ENCODE measurements around the gene CNBD2.
"Not testable (repeated sequence)": the region's sequence is repeated elsewhere in the genome, so short reads cannot be mapped to it uniquely, and the experiment has no call there.

CNBD2 gene

DNA sequence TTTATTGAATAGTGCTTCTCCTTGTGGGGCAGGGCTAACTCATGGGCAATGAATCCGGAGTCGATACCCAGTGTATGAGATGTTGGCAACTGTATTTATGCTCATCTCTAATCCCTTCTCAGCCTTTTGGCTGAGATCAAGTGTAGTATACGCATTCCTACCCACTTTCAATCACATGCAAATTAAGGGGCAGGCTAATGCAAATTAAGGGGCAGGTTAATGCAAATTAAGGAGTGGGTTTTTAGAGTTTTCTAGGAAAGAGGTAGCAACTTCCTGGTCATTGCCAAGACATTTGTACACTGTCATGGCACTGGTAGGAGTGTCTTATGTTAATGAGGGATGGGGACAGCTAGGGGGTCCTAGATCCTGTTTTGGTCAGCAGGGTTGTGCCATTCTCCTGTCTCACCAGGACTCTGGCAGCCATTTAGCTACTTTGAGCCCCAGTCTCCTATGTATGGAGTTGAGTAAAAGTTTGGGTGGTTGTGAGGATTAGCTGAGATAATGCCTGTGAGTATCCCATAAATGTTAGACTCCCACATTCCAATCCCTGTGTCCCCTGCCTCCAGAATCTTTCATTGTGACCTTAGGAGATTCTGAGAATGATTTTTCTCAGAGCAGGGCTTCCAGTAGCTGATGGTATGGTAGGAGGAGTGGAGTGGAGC, at the start of gene CNBD2:
Gene CNBD2 (plus strand): TSS at position 612 of the 662 bp plus-strand sequence. CDS start 173 bp downstream, outside the sequence.
- no peak for ATAC-seq
- no peaks in the 10 kb centered on the region for H3K9me3 Mint-ChIP-seq
- H3K36me3 Mint-ChIP-seq = no peaks in the 10 kb centered on the region
- no peaks in the 10 kb centered on the region for H3K4me1 Mint-ChIP-seq
- H3K4me3 Mint-ChIP-seq = no peak within 1 kb of the TSS
- no peak within 1 kb of the TSS for H3K27ac Mint-ChIP-seq
- H3K27me3 Mint-ChIP-seq = no peaks in the 10 kb centered on the region

GRCh38 chr20:35920523-35920922, 47.9 kb upstream of the CNBD2 start:
- Mint-ChIP-seq H3K27me3 (no peaks in the 10 kb centered on the region), H3K9me3 (no peaks in the 10 kb centered on the region), H3K36me3 (peaks cover 47% of the 10 kb centered on the region), H3K27ac (no peak overlapping the region), H3K4me1 (no peaks in the 10 kb centered on the region), H3K4me3 (no peak overlapping the region)
- no peak for ATAC-seq

- Mint-ChIP-seq H3K27ac (no peak overlapping the region), H3K36me3 (peaks cover 66% of the 10 kb centered on the region)
These were observed 39.1 kb upstream of the CNBD2 start for GRCh38 chr20:35929301-35929700.

DNA sequence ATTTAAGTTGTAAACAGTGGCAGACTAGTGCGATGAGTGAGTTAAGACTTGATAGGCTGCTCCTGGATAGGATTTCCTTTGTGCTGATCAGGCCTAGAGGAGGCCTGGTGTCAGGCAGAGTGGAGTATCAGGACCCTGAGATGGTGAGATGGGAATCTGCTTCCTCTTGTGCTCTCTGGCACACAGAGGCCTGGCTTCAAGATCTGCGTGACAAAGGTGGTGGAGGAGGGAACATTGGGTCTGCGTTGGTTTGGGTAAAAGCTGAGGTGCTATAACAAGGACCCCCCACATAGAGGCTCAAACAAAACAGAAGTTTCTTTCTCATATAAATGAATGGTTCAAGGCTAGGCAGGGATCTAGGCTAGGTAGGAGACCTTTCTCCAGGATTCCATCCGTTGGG, 34.3 kb upstream of the CNBD2 start:
- H3K4me3 Mint-ChIP-seq = no peak overlapping the region
- no peak for ATAC-seq
- no peaks in the 10 kb centered on the region for H3K9me3 Mint-ChIP-seq
- peak overlapping the region; percentile 36 for H3K27ac Mint-ChIP-seq
- H3K4me1 Mint-ChIP-seq = no peaks in the 10 kb centered on the region
- H3K36me3 Mint-ChIP-seq = peaks cover 71% of the 10 kb centered on the region
- H3K27me3 Mint-ChIP-seq = no peaks in the 10 kb centered on the region

More at GRCh38 chr20:35929301-35929700, 39.1 kb upstream of the CNBD2 start:
- Mint-ChIP-seq H3K9me3 (no peaks in the 10 kb centered on the region), H3K27me3 (no peaks in the 10 kb centered on the region), H3K4me1 (no peaks in the 10 kb centered on the region), H3K4me3 (no peak overlapping the region)
- ATAC-seq = no peak

- H3K27ac Mint-ChIP-seq = no peak overlapping the region
- H3K9me3 Mint-ChIP-seq = no peaks in the 10 kb centered on the region
- no peaks in the 10 kb centered on the region for H3K4me1 Mint-ChIP-seq
- H3K4me3 Mint-ChIP-seq = no peak overlapping the region
- peaks cover 55% of the 10 kb centered on the region for H3K36me3 Mint-ChIP-seq
- ATAC-seq = no peak
- H3K27me3 Mint-ChIP-seq = no peaks in the 10 kb centered on the region
These were observed 29.1 kb upstream of the CNBD2 start for GRCh38 chr20:35939264-35939663.

GRCh38 chr20:35941620-35942019, 26.8 kb upstream of the CNBD2 start:
- H3K9me3 Mint-ChIP-seq = no peaks in the 10 kb centered on the region
- H3K4me3 Mint-ChIP-seq = no peak overlapping the region
- H3K27ac Mint-ChIP-seq = peak overlapping the region; percentile 21
- no peak for ATAC-seq
- peaks cover 55% of the 10 kb centered on the region for H3K36me3 Mint-ChIP-seq
- no peaks in the 10 kb centered on the region for H3K27me3 Mint-ChIP-seq
- no peaks in the 10 kb centered on the region for H3K4me1 Mint-ChIP-seq

DNA sequence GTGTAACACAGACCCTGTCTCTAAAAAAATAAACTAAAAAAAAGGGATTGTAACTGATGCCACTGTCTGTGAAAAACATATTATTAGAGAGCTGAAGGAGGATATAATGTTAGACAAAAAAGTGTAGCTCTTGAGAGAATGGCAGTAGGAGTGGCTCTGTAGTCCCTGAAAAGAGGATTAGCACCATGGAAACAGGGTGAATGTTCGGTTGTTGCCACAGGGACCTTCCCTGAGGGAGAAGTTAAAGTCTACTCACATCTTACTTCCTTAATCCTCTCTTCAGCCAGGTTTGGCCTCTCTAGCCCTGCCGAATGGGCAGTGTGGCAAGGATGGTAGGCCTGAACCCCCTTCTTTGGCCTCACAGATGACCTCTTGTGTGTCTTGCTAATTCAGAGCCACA, 26.1 kb upstream of the CNBD2 start:
- H3K36me3 Mint-ChIP-seq = peaks cover 52% of the 10 kb centered on the region

GRCh38 chr20:35947489-35947888, 20.9 kb upstream of the CNBD2 start:
- Mint-ChIP-seq H3K36me3 (peaks cover 29% of the 10 kb centered on the region), H3K4me3 (no peak overlapping the region), H3K27ac (no peak overlapping the region), H3K9me3 (no peaks in the 10 kb centered on the region), H3K27me3 (no peaks in the 10 kb centered on the region), H3K4me1 (peaks cover 10% of the 10 kb centered on the region)
- no peak for ATAC-seq

More for the DNA sequence above, 26.1 kb upstream of the CNBD2 start:
- Mint-ChIP-seq H3K4me1 (no peaks in the 10 kb centered on the region), H3K27me3 (no peaks in the 10 kb centered on the region), H3K9me3 (no peaks in the 10 kb centered on the region), H3K4me3 (no peak overlapping the region), H3K27ac (peak overlapping the region; percentile 21)
- no peak for ATAC-seq

GRCh38 chr20:35947907-35948306, 20.5 kb upstream of the CNBD2 start:
- Mint-ChIP-seq H3K27me3 (no peaks in the 10 kb centered on the region), H3K9me3 (no peaks in the 10 kb centered on the region), H3K4me3 (no peak overlapping the region), H3K27ac (no peak overlapping the region), H3K4me1 (peaks cover 14% of the 10 kb centered on the region), H3K36me3 (peaks cover 25% of the 10 kb centered on the region)
- ATAC-seq = no peak

GRCh38 chr20:35950093-35950492, 18.3 kb upstream of the CNBD2 start:
- H3K9me3 Mint-ChIP-seq = no peaks in the 10 kb centered on the region
- H3K27ac Mint-ChIP-seq = no peak overlapping the region
- H3K4me3 Mint-ChIP-seq = no peak overlapping the region
- peaks cover 17% of the 10 kb centered on the region for H3K36me3 Mint-ChIP-seq
- ATAC-seq = no peak
- peaks cover 14% of the 10 kb centered on the region for H3K4me1 Mint-ChIP-seq
- no peaks in the 10 kb centered on the region for H3K27me3 Mint-ChIP-seq

- peaks cover 11% of the 10 kb centered on the region for H3K36me3 Mint-ChIP-seq
- H3K27ac Mint-ChIP-seq = peak overlapping the region; percentile 99
- peak overlapping the region; percentile 100 for H3K4me3 Mint-ChIP-seq
- H3K9me3 Mint-ChIP-seq, ATAC-seq, H3K27me3 Mint-ChIP-seq: not testable (repeated sequence)
- H3K4me1 Mint-ChIP-seq = peaks cover 14% of the 10 kb centered on the region
These were observed 16.3 kb upstream of the CNBD2 start for GRCh38 chr20:35952080-35952479.

DNA sequence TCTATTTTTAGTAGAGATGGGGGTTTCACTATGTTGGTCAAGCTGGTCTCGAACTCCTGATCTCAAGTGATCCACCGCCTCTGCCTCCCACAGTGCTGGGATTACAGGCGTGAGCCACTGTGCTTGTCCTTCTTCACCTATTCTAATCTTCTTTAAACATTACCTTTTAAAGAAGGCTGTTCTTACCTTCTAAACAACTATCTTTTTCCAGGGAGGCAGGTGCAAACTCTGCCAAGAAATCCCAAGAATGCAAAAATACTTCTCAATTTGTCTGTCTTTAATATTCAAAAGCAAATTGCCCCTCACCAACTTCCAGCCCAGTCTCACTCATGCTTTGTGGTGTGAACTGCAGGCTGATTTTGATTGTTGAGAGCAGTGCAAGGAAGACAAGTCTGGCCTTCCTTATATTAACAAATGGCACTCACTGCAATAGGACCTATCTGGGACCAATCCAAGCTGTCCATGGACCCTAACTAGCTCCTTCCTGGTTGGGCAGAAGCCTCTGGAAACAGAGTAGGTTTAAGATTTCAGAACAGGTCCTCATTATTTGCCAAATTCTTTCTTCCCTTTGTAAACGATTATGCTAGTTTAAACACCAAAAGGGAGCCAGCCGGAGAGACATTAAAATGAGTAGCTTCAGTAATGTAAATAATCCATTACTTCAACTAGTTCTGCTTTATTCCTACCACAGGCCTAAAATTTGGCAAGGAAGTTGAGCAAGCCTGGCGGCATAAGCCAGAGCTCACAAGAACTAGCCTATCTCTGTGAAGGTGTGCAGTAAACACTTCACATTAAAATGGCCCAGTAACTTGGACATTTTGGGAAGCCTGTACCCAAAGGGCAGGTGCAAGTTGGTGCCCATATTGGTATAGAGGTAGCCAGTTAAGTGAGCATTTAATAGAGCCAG, 15.7 kb upstream of the CNBD2 start:
- H3K9me3 Mint-ChIP-seq = no peaks in the 10 kb centered on the region
- H3K4me1 Mint-ChIP-seq = peaks cover 14% of the 10 kb centered on the region
- H3K27ac Mint-ChIP-seq = peak overlapping the region; percentile 99
- H3K4me3 Mint-ChIP-seq = peak overlapping the region; percentile 100
- H3K36me3 Mint-ChIP-seq = peaks cover 4% of the 10 kb centered on the region
- no peaks in the 10 kb centered on the region for H3K27me3 Mint-ChIP-seq
- no peak for ATAC-seq

GRCh38 chr20:35953387-35954199, 14.8 kb upstream of the CNBD2 start:
- ATAC-seq = peak; percentile 56

GRCh38 chr20:35954200-35954906, 14.0 kb upstream of the CNBD2 start, which contains the start of gene SCAND1:
Gene SCAND1, minus strand, starts transcription at chr20:35954502. Its CDS starts 218 bp downstream, at chr20:35954284.
- peak; percentile 96 for ATAC-seq
- no peaks in the 10 kb centered on the region for H3K9me3 Mint-ChIP-seq
- H3K27me3 Mint-ChIP-seq = no peaks in the 10 kb centered on the region
- peak within 1 kb of the TSS; percentile 100 for H3K4me3 Mint-ChIP-seq
- peaks cover 14% of the 10 kb centered on the region for H3K4me1 Mint-ChIP-seq
- H3K27ac Mint-ChIP-seq = peak within 1 kb of the TSS; percentile 99
- H3K36me3 Mint-ChIP-seq = peaks cover 10% of the 10 kb centered on the region

More at GRCh38 chr20:35953387-35954199, 14.8 kb upstream of the CNBD2 start:
- Mint-ChIP-seq H3K27me3 (no peaks in the 10 kb centered on the region), H3K4me3 (peak overlapping the region; percentile 100), H3K27ac (peak overlapping the region; percentile 99), H3K4me1 (peaks cover 14% of the 10 kb centered on the region), H3K9me3 (no peaks in the 10 kb centered on the region), H3K36me3 (peaks cover 2% of the 10 kb centered on the region)

Data from stimulated activated memory B cell treated with anti-CD40 and anti-IgM and Interleukin-4, amounts not matched to agents 10 μg/mL and 1 μg/mL and 100 μg/mL, for 72 hours (primary cell).